NOMO-1 treated with dmso at 0.1 percent for 144 hours (cell line): ENCODE data around the gene CLIC1.

Experiments
- DNase-seq: peaks from one replicate; lab custom pipeline; 2025; ENCODE audit not compliant: unreplicated experiment; lab: John Stamatoyannopoulos, UW

CLIC1 gene

DNA sequence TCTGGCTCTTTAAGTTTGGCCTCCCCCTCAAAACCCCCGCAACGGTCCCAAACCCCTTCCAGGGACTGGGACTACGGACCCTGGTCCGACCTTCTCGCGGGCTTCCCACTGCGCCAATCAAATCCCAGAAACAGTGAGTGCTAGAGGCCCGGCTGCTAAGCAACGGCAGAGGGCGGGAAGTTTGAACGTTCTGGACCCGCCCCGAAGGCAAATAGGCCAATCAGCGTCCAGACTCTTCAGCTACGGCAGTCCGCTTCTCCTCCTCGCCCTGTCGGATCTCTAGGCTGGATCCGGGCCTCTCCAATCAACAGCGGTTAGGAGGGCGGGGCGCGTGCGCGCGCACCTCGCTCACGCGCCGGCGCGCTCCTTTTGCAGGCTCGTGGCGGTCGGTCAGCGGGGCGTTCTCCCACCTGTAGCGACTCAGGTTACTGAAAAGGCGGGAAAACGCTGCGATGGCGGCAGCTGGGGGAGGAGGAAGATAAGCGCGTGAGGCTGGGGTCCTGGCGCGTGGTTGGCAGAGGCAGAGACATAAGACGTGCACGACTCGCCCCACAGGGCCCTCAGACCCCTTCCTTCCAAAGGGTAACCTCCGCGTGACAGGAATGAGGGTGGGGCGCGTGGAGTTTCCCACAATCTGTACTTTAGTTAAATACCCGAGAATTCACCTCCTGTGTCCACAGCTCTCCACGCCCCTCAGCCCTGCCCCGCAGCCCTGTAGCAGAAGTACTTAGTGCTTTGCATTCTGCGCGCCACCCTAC lies 3.5 kb upstream of the CLIC1 start, which contains the start of gene MSH5:
Gene MSH5, plus strand, starts transcription at position 367 of the 758 bp plus-strand sequence. CDS start 462 bp downstream, outside the sequence.
- peak; percentile 99 for DNase-seq

DNA sequence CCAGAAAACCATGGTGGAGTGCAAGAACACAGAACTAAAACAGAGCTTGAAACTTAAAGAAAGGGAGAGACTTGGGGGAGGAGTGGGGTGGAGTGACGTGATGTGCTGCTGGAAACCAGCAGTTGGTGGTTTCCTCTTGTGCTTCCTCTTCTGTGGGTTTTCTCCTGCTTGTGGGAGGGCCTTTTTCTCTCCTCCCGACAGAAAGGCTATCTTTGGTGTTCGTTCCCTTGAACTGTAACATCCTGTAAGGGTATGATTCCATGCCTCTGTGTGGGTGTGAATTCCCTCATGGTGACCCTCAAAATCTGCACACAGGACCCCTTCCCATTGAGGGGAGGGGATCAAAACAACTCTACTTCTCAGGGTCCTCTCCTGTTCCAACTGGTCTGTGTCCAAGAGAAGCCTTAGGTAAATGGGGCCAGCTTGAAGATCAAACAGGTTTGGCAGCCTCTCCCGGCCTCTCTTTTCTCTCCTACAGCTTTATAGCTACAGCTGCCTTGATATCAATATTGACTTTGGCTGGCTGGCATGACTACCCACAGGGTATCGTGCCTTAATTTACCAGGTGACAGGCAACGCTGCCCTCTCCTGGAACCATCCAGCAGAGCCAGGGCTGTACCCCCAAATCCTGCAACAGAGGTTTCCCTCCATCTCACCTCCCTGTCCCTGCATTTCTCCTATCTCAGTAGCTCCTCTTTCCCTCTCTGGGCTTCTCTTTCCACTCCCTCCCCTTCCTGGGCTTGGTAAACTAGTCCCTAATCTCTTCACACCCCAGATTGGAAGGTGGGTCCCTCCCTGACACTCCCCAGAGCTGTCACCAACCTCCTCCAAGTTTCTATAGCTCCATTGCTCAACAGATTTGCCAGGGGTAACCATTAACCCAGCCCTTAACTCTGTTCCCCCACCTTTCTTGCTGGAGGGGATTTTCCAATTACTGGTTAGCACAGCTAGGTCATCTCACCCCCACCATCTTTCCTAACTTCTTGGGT lies 2.0 kb upstream of the CLIC1 start:
- DNase-seq: peak; percentile 99

DNA sequence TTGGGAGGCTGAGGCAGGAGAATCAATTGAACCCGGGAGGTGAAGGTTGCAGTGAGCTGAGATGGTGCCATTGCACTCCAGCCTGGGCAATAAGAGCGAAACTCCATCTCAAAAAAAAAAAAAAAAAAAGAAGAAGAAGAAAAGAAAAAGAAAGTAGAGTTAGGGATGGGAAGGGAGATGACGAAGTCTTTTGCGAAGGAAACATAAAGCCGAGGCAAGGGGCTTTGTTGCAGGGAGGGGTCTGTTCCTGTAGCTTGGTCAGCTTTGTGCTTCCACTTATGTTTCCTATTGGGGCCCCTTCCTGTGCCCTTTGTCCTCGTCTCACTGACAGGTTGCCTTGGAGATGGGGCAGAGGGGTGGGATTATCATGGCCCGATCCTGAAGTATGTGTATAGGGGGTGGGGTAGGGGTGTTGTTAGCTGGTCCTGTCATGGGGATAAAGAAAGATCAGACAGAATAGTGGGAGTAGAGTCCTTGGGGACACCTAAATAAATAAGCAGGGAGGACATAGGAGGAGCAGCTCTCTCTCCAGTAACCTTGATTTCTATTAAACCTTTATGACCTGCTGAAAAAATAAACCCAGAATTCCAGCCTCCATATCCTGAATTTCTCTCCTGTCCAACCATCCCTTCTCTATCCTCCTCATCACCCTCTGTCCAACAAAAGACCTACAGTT lies 1.1 kb upstream of the CLIC1 start:
- DNase-seq: peak; percentile 69

DNA sequence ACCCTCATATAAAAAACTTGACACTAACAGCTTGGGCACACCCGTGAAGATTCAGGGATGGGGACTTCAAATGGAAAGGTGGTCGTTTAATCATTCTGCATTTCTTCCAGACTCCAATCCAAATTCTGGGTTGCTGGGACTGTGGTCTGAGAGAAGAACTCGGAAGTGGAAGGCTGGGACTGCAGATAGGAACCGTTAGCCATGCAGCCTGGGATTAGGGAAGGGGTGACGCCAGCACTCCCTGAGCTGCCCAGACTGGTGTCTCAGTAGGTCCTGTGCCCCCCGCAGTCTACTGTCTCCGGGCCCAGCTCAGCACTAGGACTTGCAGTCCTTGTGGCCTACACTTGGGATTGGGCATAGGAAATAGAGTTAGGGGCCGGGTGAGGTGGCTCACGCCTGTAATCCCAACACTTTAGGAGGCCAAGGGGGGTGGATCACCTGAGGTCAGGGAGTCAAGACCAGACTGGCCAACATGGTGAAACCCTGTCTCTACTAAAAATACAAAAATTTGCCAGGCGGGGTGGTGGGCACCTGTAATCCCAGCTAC lies 511 bp upstream of the CLIC1 start:
- DNase-seq: no peak

DNA sequence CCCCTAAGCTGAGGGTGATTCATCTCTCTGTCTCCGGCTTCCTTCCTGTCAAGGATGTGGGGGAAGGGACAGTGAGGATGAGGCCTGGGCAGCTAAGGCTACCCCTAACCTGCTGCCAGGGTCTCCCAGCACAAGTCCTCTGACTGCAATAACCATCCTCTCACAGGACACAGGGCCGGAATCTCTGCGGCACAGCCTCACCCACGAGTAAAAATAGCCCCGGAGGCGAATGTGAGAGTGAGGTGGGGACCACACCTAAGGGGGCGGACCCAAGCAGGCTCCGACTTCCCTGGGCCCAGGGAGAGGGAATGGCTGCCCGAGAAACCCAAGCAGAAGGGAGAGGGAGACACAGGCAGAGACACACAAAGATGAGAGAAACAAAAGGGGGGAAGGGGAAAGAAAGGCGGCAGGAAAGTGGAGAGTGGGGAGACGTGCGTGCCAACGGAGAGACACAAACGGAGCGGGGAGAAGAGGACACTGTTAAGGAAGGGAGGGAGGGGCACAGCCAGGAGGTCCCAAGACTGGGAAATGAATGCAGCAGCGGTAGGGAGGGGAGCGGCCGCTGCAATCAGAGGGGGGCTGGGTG lies 1.4 kb downstream of the CLIC1 start:
- DNase-seq: peak; percentile 26

DNA sequence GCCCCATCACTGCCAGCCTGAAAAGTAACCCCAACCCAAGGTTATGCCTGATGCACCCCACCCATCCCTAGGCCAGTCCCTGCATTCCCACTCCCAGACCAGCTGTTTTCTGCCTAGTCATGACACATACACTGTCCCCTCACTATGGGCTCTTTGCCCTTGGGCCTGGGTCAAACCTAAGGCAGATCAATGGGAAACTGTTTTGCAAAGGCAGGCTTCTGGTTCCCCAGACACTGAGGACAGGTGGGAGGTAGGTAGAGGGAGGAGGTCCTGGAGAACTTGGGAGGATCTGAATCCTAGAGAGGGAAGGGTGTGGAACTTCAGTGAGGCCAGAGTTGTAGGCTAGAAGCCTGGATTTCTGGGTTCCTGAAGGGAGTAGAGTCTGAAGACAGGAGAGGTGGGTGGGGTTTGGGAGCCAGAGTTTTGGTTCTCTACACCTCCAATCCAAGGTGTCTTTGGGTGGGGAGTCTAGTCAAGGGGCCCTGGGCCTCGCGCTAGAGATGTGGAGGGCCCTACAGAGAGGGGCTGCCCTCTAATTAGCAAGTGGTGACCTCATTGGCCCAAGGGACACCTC lies 2.0 kb downstream of the CLIC1 start:
- no peak for DNase-seq

DNA sequence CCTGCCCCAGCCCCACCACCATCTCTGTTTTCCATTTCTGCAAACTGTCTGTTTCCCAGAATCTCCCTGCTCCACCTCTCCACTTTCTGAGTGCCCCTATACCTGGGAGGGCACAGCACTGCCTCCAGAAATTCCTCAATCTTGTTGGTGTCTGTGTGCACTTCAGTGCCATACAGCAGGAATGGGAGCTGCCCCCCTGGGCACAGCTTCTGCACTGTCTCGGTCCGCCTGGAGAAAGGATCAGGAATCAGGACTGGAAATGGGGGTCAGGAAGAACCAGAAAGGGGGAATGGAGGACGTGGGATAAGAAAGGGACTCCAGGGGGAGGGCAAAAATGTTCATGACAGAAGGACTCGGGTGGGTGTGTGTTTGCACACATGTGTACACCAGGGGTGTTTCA lies 2.6 kb downstream of the CLIC1 start:
- DNase-seq: no peak

DNA sequence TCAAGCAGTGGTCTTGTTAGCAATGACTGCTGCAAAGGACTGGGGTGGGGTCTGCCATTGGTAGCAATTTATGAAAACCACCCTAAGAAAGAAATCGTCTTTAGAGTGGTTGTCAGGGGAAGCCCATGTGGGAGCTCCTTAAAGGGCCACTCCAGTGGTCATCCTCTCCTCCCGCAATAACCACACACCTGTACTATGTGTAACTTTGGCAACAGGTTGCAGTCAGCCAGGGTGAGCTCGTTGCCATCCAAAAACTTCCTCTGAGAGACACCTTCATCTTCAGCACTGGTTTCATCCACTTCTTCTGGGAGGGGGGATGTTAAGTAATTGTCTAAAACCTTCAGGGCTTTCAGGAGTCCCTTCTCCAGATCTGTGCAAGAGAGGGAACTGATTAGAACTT lies 4.3 kb downstream of the CLIC1 start:
- no peak for DNase-seq

DNA sequence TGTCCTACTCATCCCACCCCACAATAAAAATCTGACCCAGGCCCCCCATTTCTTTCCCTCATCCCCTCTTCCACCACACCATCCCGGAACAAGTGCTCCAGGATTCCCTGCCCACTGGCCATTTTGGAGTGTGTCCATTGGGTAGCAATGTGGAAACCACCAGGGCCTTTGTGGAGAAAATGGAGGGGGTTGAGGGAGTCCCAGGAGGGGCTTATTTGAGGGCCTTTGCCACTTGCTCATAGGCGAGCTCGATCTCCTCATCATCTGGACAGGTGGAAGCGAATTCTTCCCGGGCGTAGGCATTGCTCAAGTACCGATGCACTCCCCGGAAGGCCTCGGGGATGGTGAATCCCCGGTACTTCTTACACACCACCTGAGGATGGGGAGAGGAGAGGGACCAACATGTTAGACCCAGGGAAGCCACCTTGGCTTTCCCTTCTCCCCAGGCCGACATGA lies 5.7 kb downstream of the CLIC1 start:
- no peak for DNase-seq

DNA sequence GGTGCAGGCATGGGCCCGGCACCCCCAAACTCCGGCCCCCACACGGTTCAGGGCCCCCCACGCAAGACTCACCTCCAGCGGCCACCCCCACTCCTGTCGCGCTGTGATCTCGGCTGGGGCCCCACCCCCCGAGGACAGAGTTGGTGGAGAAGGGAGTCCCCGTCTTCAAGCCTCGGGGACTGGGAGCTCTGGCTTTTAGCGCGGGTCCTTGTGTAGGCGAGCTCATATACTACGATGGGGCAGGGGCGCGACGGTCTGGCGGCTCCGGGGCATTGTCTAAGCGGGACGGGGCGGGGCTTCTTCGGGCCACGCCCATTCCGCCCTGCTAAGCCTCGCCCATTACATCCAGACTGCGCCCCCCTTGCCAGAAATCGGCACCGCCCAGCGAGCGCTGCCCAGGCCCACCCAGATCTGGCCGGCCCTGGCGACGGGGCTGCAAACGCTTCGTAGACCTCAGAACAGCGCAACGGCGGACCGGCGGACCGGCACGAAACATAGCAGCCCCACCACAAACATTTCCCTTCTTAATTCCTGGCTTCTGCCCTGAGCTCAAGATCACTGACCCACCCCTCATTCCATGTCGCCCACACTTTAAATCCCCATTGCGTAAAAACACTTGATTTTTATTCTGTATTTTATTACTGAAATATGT lies 6.2 kb downstream of the CLIC1 start:
- peak; percentile 33 for DNase-seq

DNA sequence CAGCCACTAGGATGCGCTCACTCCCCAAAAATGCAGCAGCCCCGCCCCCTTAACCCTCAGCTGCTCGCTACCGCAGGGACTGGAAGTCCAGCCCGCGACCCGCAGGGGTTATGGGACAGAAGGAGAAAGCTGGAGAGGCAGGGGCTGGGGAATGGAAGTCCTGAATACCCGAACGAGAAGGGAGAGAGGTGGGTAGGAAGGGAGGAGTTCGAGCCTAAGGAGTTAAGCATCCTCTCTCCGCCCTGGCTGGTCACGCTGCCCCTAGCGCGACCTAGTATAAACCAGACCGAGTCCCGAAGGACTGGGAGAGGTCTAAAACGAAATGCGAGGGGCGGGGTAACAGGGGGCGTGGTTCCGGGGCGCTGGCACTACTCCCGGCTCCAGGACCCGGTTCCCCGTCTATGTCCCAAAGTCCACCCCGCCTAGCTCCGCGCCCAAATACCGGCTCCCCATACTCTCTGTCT lies 6.8 kb downstream of the CLIC1 start:
- DNase-seq: peak; percentile 64

DNA sequence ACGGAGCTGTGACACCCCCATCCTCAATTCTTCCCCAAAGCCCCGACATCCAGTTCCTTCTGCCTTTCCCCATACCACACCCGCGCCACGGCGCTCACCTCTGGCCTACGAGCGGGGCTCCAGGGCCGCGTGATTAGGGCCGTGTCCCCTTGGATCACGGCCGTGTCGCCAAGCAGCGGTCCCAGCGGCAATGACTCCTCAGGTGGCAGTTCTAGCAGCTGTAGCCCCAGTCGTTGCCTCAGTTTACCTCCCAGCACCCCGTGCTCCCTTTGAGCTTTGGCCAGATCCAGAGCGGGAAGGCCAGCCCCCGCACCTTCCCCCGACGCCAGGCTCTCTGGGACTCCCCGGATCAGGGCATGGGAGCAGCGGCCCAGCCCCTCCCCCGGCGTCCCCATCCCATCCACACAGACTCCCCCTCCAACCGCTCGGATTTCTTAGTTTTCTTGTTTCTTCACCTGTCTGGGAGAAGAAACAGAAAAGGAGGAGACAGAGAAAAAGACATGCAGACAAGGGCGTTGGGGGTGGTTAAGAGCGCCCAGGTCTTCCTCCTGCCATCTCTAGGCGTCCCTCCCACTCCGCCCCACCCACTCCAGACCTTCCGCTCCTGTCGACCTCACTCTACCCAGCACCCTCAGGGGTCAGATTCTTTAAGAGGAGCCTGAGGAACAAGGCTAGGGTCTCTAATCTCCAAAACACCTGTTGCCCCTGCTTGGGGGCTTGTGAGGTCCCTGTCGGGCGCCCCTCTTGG lies 7.4 kb downstream of the CLIC1 start, which contains the start of gene DDAH2:
Gene DDAH2, minus strand, starts transcription at position 533 of the 748 bp plus-strand sequence. Its CDS starts 138 bp downstream, at position 395.
- no peak for DNase-seq

DNA sequence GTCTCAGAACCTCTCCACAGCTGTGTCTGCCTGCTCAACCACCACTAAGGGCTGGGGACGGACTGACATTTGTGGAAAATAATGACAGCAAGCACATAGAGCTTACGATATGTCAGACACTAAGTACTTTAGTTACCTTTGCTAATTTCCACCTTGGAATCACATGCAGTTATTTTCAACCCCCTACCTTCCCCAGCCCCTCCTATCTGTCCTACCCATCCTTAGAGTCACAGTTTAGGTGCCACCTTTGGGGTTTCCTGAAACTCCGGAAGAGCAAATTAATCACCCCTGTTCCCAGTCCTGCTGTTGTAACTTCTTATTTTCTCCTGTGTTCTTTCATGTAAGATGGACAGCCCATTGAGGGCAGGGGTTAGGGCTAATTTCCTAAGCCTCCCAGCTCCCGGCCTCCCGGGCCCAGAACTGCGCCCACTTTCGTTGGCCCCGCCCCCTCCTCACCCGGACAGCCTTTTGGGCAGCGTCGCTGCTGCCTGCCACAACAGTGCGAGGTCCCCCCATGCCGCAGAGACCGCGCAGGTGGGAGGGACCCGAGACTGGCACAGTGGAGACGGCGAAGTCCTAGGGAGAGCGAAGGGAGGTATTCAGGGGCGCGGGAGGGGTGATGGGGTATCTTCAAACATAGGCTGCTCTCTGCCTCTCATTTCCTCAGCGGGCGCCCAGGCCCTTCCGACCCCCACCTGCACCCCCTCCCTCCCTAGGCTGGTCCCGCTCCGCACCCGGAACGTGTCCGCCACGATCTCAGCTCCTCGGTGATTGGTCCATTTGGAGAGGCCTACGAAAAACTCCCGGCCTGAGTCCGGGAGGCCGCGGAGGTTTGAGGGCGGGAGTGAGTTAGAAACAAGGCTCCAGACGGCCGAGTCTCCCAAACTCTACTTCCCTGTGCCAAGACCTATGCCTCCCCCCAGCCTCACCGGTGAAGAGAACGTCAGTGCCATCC lies 8.3 kb downstream of the CLIC1 start:
- peak; percentile 69 for DNase-seq

DNA sequence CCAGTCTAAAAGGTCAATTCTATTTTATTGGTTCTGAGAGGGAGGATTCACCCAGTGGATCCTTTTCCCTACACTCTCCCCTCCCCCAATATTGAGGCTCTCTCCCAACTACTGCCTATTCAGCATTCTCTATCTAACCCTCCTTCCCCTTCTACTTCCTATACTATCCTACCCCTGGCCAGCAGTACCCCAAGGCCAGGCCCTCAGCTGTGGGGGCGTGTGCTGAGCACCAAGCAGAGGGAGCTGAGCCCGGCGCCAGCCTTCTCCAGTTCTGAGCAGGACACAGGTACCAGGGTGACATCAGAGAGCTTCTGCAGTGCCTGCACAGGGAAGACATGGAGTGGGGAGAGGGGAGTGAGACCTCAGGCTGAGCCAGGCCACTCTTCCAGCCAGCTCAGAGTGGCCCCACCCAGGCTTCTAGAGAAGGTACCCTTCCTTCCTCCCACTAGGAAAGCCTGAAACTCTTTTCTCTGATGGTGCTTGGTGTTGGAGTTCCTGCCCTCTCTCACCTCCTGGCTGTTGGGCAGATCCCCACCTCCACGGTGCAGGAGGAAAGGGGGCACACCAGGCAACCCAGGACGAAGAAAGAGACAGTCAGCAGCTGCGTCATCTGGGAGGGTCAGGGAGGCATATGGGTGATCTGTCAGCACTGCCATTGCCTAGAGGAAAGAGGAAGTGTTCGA lies 9.2 kb downstream of the CLIC1 start:
- DNase-seq: no peak

DNA sequence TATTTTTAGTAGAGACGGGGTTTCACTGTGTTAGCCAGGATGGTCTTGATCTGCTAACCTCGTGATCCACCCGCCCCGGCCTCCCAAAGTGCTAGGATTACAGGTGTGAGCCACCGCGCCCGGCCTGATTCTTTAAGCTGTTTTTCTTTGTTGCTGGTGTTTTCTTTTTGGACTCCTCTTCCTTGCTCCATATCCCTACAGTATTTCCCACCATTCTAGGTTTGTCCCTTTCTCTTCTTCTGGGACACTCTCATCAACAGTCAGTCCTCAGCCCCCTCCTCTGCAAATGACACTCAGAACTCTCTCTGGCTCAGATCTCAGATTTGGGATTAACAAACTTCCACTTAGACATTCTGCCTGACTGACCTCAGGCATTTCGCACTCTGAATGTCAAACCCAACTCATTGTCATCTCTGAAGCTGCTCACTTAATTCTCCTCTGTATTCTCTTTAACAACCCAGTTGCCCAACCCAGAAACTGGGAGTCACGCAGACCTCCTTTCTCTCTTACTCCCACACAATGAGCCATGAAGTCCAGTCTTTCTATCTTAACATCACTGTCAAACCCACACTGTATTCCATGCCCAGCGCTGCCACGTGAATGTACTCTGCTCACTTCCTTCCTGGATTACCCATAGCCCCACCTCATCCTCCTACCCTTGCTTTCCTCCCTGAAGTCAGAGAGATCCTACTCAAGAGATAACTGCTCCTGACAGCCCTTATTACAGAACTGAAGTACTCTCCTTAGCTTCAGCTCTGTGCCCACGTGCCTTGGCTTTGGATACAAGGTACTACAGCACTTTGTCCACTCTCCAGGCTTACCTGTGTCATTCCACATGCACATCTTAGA lies 10.6 kb downstream of the CLIC1 start:
- DNase-seq: no peak
